Stimulated activated CD4-positive, alpha-beta T cell treated with anti-CD3 and anti-CD28 coated beads, Interleukin-1b, Interleukin-23, amount 100 ng/mL, for 24 hours (primary cell): ENCODE results near the gene SPATA31A5.
"Not testable (repeated sequence)": the region's sequence is repeated elsewhere in the genome, so short reads cannot be mapped to it uniquely, and the experiment has no call there.

Source experiments
- DNase-seq, 4 experiments: peaks; one replicate each; pipeline ENCODE4 v3.0.0-alpha.2; 2020; ENCODE audit warnings: low read depth in 4 of 4, low spot score in 1 of 4

Gene SPATA31A5

GRCh38 chr9:60914107-60914506, at the start of gene SPATA31A5:
Gene SPATA31A5, plus strand, starts transcription at chr9:60914407. Its CDS starts 29 bp downstream, at chr9:60914436.
- not testable (repeated sequence) for DNase-seq

GRCh38 chr9:60962990-60963350, 48.8 kb downstream of the SPATA31A5 start:
- DNase-seq: not testable (repeated sequence)

GRCh38 chr9:60966382-60966781, 52.2 kb downstream of the SPATA31A5 start:
- not testable (repeated sequence) for DNase-seq
